SW 1271 (cell line): Measurements from ENCODE around the gene HOXB5.

Source experiments
- DNase-seq, 2 experiments: peaks; one replicate each; lab custom pipeline; 2025; lab: John Stamatoyannopoulos, UW

Gene HOXB5

GRCh38 chr17:48559122-48559839, 34.3 kb downstream of the HOXB5 start:
- no peak for DNase-seq

- no peak for DNase-seq
Measured at GRCh38 chr17:48558831-48559121, 34.8 kb downstream of the HOXB5 start.

- no peak for DNase-seq
Measured at GRCh38 chr17:48558057-48558830, 35.3 kb downstream of the HOXB5 start.

GRCh38 chr17:48556576-48557401, 36.8 kb downstream of the HOXB5 start:
- DNase-seq: no peak

GRCh38 chr17:48556229-48556575, 37.4 kb downstream of the HOXB5 start:
- no peak for DNase-seq

GRCh38 chr17:48555258-48556228, 38.0 kb downstream of the HOXB5 start:
- DNase-seq: no peak

GRCh38 chr17:48554412-48555257, 38.9 kb downstream of the HOXB5 start:
- DNase-seq: no peak

- no peak for DNase-seq
Measured at GRCh38 chr17:48553826-48554225, 39.8 kb downstream of the HOXB5 start.

- DNase-seq: no peak
Measured at GRCh38 chr17:48553190-48553547, 40.4 kb downstream of the HOXB5 start.

GRCh38 chr17:48552466-48553189, 41.0 kb downstream of the HOXB5 start:
- DNase-seq: no peak

- DNase-seq: no peak
Measured at GRCh38 chr17:48551596-48552465, 41.7 kb downstream of the HOXB5 start.

GRCh38 chr17:48551214-48551555, 42.4 kb downstream of the HOXB5 start:
- DNase-seq: no peak

- DNase-seq: no peak
Measured at GRCh38 chr17:48550502-48551213, 42.9 kb downstream of the HOXB5 start.

- DNase-seq: no peak
Measured at GRCh38 chr17:48549914-48550501, 43.6 kb downstream of the HOXB5 start.

GRCh38 chr17:48549281-48549630, 44.3 kb downstream of the HOXB5 start:
- DNase-seq: no peak

GRCh38 chr17:48548523-48549280, 44.9 kb downstream of the HOXB5 start:
- no peak for DNase-seq

GRCh38 chr17:48547808-48548522, 45.6 kb downstream of the HOXB5 start:
- no peak for DNase-seq
